ENCODE measurements around the gene HHAT. TPM values are rescaled to one million over a fixed set of nuclear protein-coding genes. Genes with fewer than 3 reads are reported as not detected.

The HHAT gene
- total and polyA plus RNA-seq, 2 experiments from 2014 or later = 1.6 to 1.9 TPM

DNA sequence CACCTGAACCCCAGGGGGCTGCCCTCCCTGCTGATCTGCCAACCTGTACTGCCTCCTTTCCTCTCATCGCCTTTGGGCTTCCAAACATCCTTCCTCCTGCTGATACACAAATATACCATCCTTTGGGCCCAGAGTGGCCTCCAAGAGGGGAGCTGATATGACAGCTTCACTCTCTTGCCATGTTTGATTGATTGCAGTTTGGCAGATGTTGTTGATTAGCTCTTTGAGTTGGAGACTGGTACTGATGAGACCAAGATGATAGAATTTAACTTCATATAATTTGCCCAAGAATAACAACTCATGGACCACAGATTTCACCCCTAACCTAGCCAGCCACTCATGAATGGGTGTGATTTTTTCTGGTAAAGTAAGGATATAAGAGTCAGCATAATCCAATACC lies 227.8 kb downstream of the HHAT start:
- H3K27me3 ChIP-seq (replicated peaks; ENCODE audit: insufficient read depth) = no peaks in the 10 kb centered on the region
- H3K36me3 ChIP-seq (ENCODE audit: low read depth) = no peaks in the 10 kb centered on the region
- TF ChIP-seq EZH2phosphoT487 (IDR thresholded peaks at IDR 0.05; ENCODE audit: insufficient read depth, low read depth) = no peak
- no peak for TF ChIP-seq EZH2 (IDR thresholded peaks at IDR 0.05; ENCODE audit: insufficient read depth, poor library complexity, severe bottlenecking)
- H3K4me3 ChIP-seq = no peak overlapping the region
- no peaks in the 10 kb centered on the region for H4K20me1 ChIP-seq (ENCODE audit: insufficient read depth)
- in situ Hi-C loops (cut with MboI) = no loop called here
- no peak overlapping the region for H3K4me2 ChIP-seq (ENCODE audit: unreplicated experiment)
- no peaks in the 10 kb centered on the region for H3K9me3 ChIP-seq (ENCODE audit: low read depth)
- H3F3A ChIP-seq (ENCODE audit: insufficient read depth) = no peaks in the 10 kb centered on the region
- H3K9ac ChIP-seq = no peak overlapping the region
- H3K9me2 ChIP-seq (ENCODE audit: insufficient read depth) = no peaks in the 10 kb centered on the region
- no peak for DNase-seq
- no peaks in the 10 kb centered on the region for H3K79me2 ChIP-seq (ENCODE audit: insufficient read depth)
- no peak overlapping the region for H2AFZ ChIP-seq
- H3K4me1 ChIP-seq (ENCODE audit: insufficient read depth) = no peaks in the 10 kb centered on the region
- 31 to 35% methylated on average over 1 of the region's 1 CpG for WGBS, 2 experiments (ENCODE audit: low coverage in 1 of 2, low lambda C conversion rate in 2 of 2, missing lambda C conversion rate in 2 of 2)
- no peak overlapping the region for H3K27ac ChIP-seq

DNA sequence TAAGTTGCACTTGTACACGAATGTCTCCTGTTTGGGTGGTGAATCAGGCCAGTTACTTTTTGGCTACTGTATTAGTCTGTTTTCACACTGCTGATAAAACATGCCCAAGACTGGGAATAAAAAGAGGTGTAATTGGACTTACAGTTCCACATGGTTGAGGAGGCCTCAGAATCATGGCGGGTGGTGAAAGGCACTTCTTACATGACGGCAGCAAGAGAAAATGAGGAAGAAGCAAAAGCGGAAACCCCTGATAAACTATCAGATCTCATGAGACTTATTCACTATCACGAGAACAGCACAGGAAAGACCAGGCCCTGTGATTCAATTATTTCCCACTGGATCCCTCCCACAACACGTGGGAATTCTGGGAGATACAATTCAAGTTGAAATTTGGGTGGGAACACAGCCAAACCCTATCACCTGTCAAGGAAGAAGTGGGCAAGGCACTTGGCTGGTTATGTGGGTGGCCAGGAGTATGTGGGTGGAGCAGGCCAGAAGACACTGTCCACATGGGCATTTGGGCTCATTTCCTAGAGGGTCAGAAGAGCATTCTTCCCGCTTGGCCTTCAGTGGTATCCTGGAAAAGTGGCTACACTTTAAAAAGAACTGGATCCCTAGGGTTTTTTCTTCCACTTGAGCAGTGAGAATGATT lies 228.8 kb downstream of the HHAT start:
- TF ChIP-seq EZH2 (IDR thresholded peaks at IDR 0.05; ENCODE audit: insufficient read depth, poor library complexity, severe bottlenecking) (no peak), EZH2phosphoT487 (IDR thresholded peaks at IDR 0.05; ENCODE audit: insufficient read depth, low read depth) (no peak)
- Histone ChIP-seq H2AFZ (no peak overlapping the region), H3K27me3 (replicated peaks; ENCODE audit: insufficient read depth) (no peaks in the 10 kb centered on the region), H3K4me2 (ENCODE audit: unreplicated experiment) (no peak overlapping the region), H3K9ac (no peak overlapping the region), H3K9me2 (ENCODE audit: insufficient read depth) (no peaks in the 10 kb centered on the region), H3K36me3 (ENCODE audit: low read depth) (no peaks in the 10 kb centered on the region), H3F3A (ENCODE audit: insufficient read depth) (no peaks in the 10 kb centered on the region), H3K4me1 (ENCODE audit: insufficient read depth) (no peaks in the 10 kb centered on the region), H3K4me3 (no peak overlapping the region), H3K9me3 (ENCODE audit: low read depth) (no peaks in the 10 kb centered on the region), H3K79me2 (ENCODE audit: insufficient read depth) (no peaks in the 10 kb centered on the region), H3K27ac (no peak overlapping the region), H4K20me1 (ENCODE audit: insufficient read depth) (no peaks in the 10 kb centered on the region)
- WGBS, 2 experiments (ENCODE audit: low coverage in 1 of 2, low lambda C conversion rate in 2 of 2, missing lambda C conversion rate in 2 of 2) = 49 to 52% methylated on average over 7 of the region's 7 CpGs
- DNase-seq = no peak
- in situ Hi-C loops (cut with MboI) = no loop called here

DNA sequence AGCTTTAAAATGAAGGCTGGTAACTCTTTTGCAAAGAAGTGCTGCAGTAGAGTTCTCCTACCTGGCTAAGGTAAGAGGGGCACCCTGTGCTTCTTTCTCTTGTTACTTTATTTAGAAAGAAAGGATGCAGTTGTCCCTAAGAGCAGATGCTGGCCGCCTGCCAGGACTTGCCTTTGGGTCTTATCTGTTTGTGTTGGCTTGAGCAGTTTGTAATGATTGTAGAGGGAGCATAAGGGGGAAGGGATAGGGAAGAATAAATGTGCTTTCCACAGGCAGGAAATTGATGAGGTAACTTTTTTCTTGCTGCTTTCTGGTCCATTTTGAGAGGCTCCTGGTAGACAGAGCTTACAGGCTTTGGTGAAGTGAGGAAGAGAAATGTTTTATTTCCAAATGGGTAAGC lies 229.6 kb downstream of the HHAT start:
- H3K9me2 ChIP-seq (ENCODE audit: insufficient read depth) = no peaks in the 10 kb centered on the region
- no peak overlapping the region for H3K4me2 ChIP-seq (ENCODE audit: unreplicated experiment)
- H3K4me1 ChIP-seq (ENCODE audit: insufficient read depth) = no peaks in the 10 kb centered on the region
- DNase-seq = no peak
- no peaks in the 10 kb centered on the region for H3K79me2 ChIP-seq (ENCODE audit: insufficient read depth)
- TF ChIP-seq EZH2phosphoT487 (IDR thresholded peaks at IDR 0.05; ENCODE audit: insufficient read depth, low read depth) (no peak), EZH2 (IDR thresholded peaks at IDR 0.05; ENCODE audit: insufficient read depth, poor library complexity, severe bottlenecking) (no peak)
- H3K9ac ChIP-seq = no peak overlapping the region
- H3F3A ChIP-seq (ENCODE audit: insufficient read depth) = no peaks in the 10 kb centered on the region
- in situ Hi-C loops (cut with MboI) = no loop called here
- H3K9me3 ChIP-seq (ENCODE audit: low read depth) = no peaks in the 10 kb centered on the region
- H3K27ac ChIP-seq = no peak overlapping the region
- H3K36me3 ChIP-seq (ENCODE audit: low read depth) = no peaks in the 10 kb centered on the region
- no peak overlapping the region for H2AFZ ChIP-seq
- H3K4me3 ChIP-seq = no peak overlapping the region
- H4K20me1 ChIP-seq (ENCODE audit: insufficient read depth) = no peaks in the 10 kb centered on the region
- 0 to 6% methylated on average over 1 of the region's 1 CpG for WGBS, 2 experiments (ENCODE audit: low coverage in 1 of 2, low lambda C conversion rate in 2 of 2, missing lambda C conversion rate in 2 of 2)
- no peaks in the 10 kb centered on the region for H3K27me3 ChIP-seq (replicated peaks; ENCODE audit: insufficient read depth)

DNA sequence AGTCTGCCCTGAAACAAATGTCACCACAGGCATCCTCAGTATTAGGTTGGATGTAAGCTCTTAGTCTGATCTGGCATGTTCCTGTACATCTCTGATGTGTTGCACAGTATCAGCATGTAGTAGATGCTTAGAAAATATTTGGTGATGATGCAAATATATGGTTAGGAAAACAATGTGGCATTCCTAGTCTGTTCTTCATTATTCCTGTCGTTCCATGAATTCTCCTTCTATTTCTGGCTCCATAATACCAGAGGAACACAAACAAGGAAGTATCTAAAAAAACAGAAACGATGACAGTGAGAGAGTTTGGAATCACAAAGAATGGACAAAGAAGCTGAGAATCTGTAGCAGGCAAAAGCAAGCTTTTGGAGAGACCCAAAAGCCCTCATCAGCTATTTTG lies 236.6 kb downstream of the HHAT start:
- in situ Hi-C loops (cut with MboI) = no loop called here
- TF ChIP-seq EZH2 (IDR thresholded peaks at IDR 0.05; ENCODE audit: insufficient read depth, poor library complexity, severe bottlenecking) = no peak
- no peak for TF ChIP-seq EZH2phosphoT487 (IDR thresholded peaks at IDR 0.05; ENCODE audit: insufficient read depth, low read depth)

DNA sequence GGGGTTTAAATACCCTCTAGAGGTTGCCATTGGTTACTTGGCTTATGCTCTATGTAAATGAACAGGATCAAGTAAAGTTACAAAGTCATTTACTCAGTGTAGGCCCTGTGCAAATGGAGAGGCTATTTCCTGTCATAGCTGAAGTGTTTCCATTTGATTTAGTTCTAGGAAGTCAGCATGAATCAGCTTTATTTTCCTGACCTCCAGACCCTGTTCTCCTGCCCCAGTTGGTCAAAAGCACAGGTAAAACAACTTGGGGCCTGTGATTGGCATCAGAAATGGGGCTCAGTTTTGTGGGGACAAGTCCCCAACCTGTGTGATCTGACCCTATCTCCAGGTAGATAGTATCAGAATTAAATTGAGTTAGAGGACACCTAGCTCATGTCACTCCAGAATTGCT lies 239.9 kb downstream of the HHAT start:
- Histone ChIP-seq H3K9ac (no peak overlapping the region), H3K4me2 (ENCODE audit: unreplicated experiment) (no peak overlapping the region), H3K79me2 (ENCODE audit: insufficient read depth) (no peaks in the 10 kb centered on the region), H3K4me1 (ENCODE audit: insufficient read depth) (no peaks in the 10 kb centered on the region), H3K4me3 (no peak overlapping the region), H3K27me3 (replicated peaks; ENCODE audit: insufficient read depth) (no peaks in the 10 kb centered on the region), H4K20me1 (ENCODE audit: insufficient read depth) (no peaks in the 10 kb centered on the region), H3F3A (ENCODE audit: insufficient read depth) (no peaks in the 10 kb centered on the region), H3K9me2 (ENCODE audit: insufficient read depth) (no peaks in the 10 kb centered on the region), H3K9me3 (ENCODE audit: low read depth) (no peaks in the 10 kb centered on the region), H3K36me3 (ENCODE audit: low read depth) (no peaks in the 10 kb centered on the region), H2AFZ (no peak overlapping the region), H3K27ac (no peak overlapping the region)
- no peak for DNase-seq
- no peak for TF ChIP-seq EZH2 (IDR thresholded peaks at IDR 0.05; ENCODE audit: insufficient read depth, poor library complexity, severe bottlenecking)
- no peak for TF ChIP-seq EZH2phosphoT487 (IDR thresholded peaks at IDR 0.05; ENCODE audit: insufficient read depth, low read depth)
- in situ Hi-C loops (cut with MboI) = no loop called here

More for the DNA sequence above, 236.6 kb downstream of the HHAT start:
- no peaks in the 10 kb centered on the region for H3F3A ChIP-seq (ENCODE audit: insufficient read depth)
- no peak overlapping the region for H3K4me2 ChIP-seq (ENCODE audit: unreplicated experiment)
- no peak overlapping the region for H3K4me3 ChIP-seq
- 2 to 4% methylated on average over 2 of the region's 2 CpGs for WGBS, 2 experiments (ENCODE audit: low coverage in 1 of 2, low lambda C conversion rate in 2 of 2, missing lambda C conversion rate in 2 of 2)
- H3K79me2 ChIP-seq (ENCODE audit: insufficient read depth) = no peaks in the 10 kb centered on the region
- no peaks in the 10 kb centered on the region for H3K4me1 ChIP-seq (ENCODE audit: insufficient read depth)
- H2AFZ ChIP-seq = no peak overlapping the region
- H3K27ac ChIP-seq = no peak overlapping the region
- no peaks in the 10 kb centered on the region for H3K36me3 ChIP-seq (ENCODE audit: low read depth)
- no peaks in the 10 kb centered on the region for H3K9me3 ChIP-seq (ENCODE audit: low read depth)
- no peak for DNase-seq
- H4K20me1 ChIP-seq (ENCODE audit: insufficient read depth) = no peaks in the 10 kb centered on the region
- H3K27me3 ChIP-seq (replicated peaks; ENCODE audit: insufficient read depth) = no peaks in the 10 kb centered on the region
- no peak overlapping the region for H3K9ac ChIP-seq
- no peaks in the 10 kb centered on the region for H3K9me2 ChIP-seq (ENCODE audit: insufficient read depth)

Measured in GM23248 (cell line).